MM.1S (cell line): ENCODE measurements around the gene PDE6D.

ENCODE experiments used
- DNase-seq: peaks from one replicate; pipeline ENCODE4 v3.0.0-alpha.2; 2015
- H2AFZ ChIP-seq: fragments of 300-600 bp; sonication (generic); 2 replicates; pipeline ENCODE4 v1.6.0; 2016; ENCODE audit warnings: antibody characterized with exemption, low read length
- H3F3A ChIP-seq: fragments of 300-600 bp; sonication (generic); 2 replicates; pipeline ENCODE4 v1.6.1; 2016; ENCODE audit warnings: mild to moderate bottlenecking, antibody characterized with exemption, low read length, moderate library complexity, mixed read lengths; ENCODE audit not compliant: insufficient read depth
- H3K27ac ChIP-seq: fragments of 300-600 bp; sonication (generic); 2 replicates; pipeline ENCODE4 v1.5.1; 2016; ENCODE audit warnings: mild to moderate bottlenecking, low read length
- H3K27me3 ChIP-seq: fragments of 300-600 bp; sonication (generic); replicated peaks from 2 replicates; pipeline ENCODE4 v1.6.0; 2016; ENCODE audit warnings: low read length; ENCODE audit not compliant: insufficient read depth
- H3K36me3 ChIP-seq: fragments of 300-600 bp; sonication (generic); replicated peaks from 2 replicates; pipeline ENCODE4 v1.6.1; 2016; ENCODE audit warnings: mild to moderate bottlenecking, low read length, mixed read lengths; ENCODE audit not compliant: insufficient read depth
- H3K4me1 ChIP-seq: fragments of 300-600 bp; sonication (generic); 2 replicates; pipeline ENCODE4 v1.6.1; 2016; ENCODE audit warnings: low read length, mixed read lengths
- H3K4me2 ChIP-seq: fragments of 300-600 bp; sonication (generic); 2 replicates; pipeline ENCODE4 v1.6.0; 2016; ENCODE audit warnings: low read depth, low read length
- H3K4me3 ChIP-seq: fragments of 300-600 bp; sonication (generic); 2 replicates; pipeline ENCODE4 v1.5.1; 2016; ENCODE audit warnings: low read length, mixed read lengths
- H3K79me2 ChIP-seq: fragments of 300-600 bp; sonication (generic); 2 replicates; pipeline ENCODE4 v1.6.1; 2016; ENCODE audit warnings: mixed run types, low read length, mixed read lengths
- H3K9ac ChIP-seq: fragments of 300-600 bp; sonication (generic); 2 replicates; pipeline ENCODE4 v1.6.1; 2016; ENCODE audit warnings: low read length, mixed read lengths
- H3K9me2 ChIP-seq: fragments of 300-600 bp; sonication (generic); replicated peaks from 2 replicates; pipeline ENCODE4 v1.6.1; 2016; ENCODE audit warnings: mild to moderate bottlenecking, low read length, mixed read lengths; ENCODE audit not compliant: insufficient read depth
- H3K9me3 ChIP-seq: fragments of 300-600 bp; sonication (generic); replicated peaks from 2 replicates; pipeline ENCODE4 v1.6.1; 2016; ENCODE audit warnings: mild to moderate bottlenecking, low read length, mixed read lengths; ENCODE audit not compliant: insufficient read depth
- H4K20me1 ChIP-seq: fragments of 300-600 bp; sonication (generic); 2 replicates; pipeline ENCODE4 v1.6.1; 2016; ENCODE audit warnings: mild to moderate bottlenecking, low read length, moderate library complexity, mixed read lengths; ENCODE audit not compliant: insufficient read depth
- EZH2 ChIP-seq: fragments of 300-600 bp; sonication (generic); optimal IDR thresholded peaks from 2 replicates; pipeline ENCODE3; 2017; ENCODE audit warnings: low read depth, mild to moderate bottlenecking, antibody characterized with exemption, low read length, mixed read lengths
- EZH2phosphoT487 ChIP-seq: fragments of 300-600 bp; sonication (generic); IDR thresholded peaks from 2 replicates; pipeline ENCODE4 v1.6.1; 2018; ENCODE audit warnings: antibody characterized with exemption, low read length
- TF ChIP-seq, protein P1 (sequence below): fragments of 300-600 bp; sonication (generic); IDR thresholded peaks from 2 replicates; pipeline ENCODE4 v1.5.1; 2016; ENCODE audit warnings: antibody characterized with exemption, low read length, mixed read lengths

PDE6D gene

GRCh38 chr2:231722721-231723307 is 58.3 kb downstream of the PDE6D start:
- Histone ChIP-seq H3K4me3 (no peak overlapping the region), H2AFZ (no peak overlapping the region), H3F3A (no peaks in the 10 kb centered on the region), H3K4me1 (no peaks in the 10 kb centered on the region), H3K9me2 (no peaks in the 10 kb centered on the region), H3K4me2 (no peak overlapping the region), H3K36me3 (no peaks in the 10 kb centered on the region), H3K9ac (no peak overlapping the region), H3K27ac (no peak overlapping the region), H3K79me2 (no peaks in the 10 kb centered on the region), H3K27me3 (no peaks in the 10 kb centered on the region), H3K9me3 (no peaks in the 10 kb centered on the region), H4K20me1 (no peaks in the 10 kb centered on the region)
- DNase-seq, result no peak
- TF ChIP-seq EZH2 (no peak), EZH2phosphoT487 (no peak)
- TF ChIP-seq, protein P1, sequence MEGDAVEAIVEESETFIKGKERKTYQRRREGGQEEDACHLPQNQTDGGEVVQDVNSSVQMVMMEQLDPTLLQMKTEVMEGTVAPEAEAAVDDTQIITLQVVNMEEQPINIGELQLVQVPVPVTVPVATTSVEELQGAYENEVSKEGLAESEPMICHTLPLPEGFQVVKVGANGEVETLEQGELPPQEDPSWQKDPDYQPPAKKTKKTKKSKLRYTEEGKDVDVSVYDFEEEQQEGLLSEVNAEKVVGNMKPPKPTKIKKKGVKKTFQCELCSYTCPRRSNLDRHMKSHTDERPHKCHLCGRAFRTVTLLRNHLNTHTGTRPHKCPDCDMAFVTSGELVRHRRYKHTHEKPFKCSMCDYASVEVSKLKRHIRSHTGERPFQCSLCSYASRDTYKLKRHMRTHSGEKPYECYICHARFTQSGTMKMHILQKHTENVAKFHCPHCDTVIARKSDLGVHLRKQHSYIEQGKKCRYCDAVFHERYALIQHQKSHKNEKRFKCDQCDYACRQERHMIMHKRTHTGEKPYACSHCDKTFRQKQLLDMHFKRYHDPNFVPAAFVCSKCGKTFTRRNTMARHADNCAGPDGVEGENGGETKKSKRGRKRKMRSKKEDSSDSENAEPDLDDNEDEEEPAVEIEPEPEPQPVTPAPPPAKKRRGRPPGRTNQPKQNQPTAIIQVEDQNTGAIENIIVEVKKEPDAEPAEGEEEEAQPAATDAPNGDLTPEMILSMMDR, result no peak

DNA sequence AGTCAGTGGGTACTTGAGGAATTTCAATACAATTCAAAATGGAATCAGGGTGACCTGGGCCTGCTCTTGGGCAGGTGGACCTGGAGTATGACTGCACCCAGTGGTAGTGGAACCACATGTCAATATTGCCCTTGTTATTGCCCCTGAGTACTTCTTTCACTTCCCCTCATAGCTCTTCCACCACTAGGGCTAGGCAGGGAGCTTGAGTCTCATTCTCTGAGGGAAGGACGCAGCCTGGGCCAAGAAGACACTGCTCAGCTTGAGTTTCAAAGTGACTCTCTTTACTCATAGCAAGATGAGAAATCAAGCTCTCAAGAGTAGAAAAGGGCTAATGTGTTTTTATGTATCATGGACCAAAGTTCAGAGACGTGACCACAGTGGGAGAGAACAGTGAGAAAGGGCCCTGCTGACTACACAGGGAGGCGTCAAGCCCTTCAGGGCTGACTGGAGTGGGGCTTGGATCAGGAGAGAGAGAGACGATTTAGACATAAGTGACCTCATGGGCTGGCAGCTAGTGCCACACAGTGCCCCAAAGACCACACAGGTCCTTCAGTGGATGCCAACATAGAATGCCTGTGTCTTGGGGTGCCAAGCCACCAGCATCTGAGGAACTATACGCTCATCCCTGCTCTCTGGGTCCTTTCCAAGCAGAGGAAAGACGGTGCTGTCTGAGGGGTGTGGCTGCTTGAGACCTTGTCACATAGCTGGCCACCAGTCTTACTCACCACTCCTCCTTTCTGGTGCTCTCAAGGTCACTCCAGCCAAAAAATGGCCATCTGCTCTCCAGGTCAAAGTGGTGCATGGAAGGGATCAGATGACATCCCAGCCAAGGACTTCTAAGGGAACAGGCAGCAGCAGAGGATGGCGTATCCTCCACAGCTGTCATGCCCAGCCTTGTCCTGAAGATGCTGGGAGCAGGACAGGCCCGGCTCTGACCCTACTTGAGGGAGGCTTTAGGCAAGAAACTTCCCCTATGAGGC is 59.8 kb downstream of the PDE6D start:
- TF ChIP-seq EZH2 (no peak), EZH2phosphoT487 (no peak)
- Histone ChIP-seq H3K27ac (no peak overlapping the region), H3K9me3 (no peaks in the 10 kb centered on the region), H3K4me1 (no peaks in the 10 kb centered on the region), H3K4me2 (no peak overlapping the region), H4K20me1 (no peaks in the 10 kb centered on the region), H3K9me2 (no peaks in the 10 kb centered on the region), H3K27me3 (no peaks in the 10 kb centered on the region), H3K36me3 (no peaks in the 10 kb centered on the region), H3K9ac (no peak overlapping the region), H3K4me3 (no peak overlapping the region), H3K79me2 (no peaks in the 10 kb centered on the region), H2AFZ (no peak overlapping the region), H3F3A (no peaks in the 10 kb centered on the region)
- DNase-seq, result no peak

DNA sequence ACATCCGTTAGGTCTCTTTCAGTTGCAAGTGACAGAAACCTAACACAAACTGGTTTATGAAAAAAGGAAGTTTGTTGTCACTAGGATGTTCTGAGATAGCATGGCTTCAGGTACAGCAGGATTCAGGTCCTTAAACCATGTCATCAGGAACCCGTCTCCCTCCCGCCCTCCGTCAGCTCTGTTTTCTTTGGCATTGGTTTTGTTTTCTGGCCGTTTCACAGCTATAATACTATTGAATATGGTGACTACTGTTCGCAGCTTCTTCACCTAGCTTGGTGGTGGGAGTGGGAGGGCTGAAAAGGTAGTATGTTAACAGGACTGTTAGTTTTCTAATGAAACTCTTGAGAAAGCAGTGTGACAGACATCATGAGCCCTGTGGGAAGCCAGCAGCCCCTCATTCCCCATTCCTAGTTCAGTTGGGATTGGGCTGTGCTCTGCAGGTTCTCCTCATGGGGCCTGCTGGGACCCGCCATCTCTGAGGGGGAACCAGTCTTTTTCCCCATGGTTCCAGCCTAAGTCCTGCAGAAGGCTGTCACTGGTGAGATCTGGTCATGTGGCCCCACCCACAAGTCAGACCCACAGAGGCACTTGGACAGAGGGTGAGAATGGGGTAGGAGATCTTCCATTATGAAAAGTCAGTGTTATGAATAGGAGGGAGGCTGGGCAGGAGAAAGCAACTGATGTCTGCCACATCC is 60.6 kb downstream of the PDE6D start:
- H3K4me3 ChIP-seq, result no peak overlapping the region

More for the DNA sequence above, 60.6 kb downstream of the PDE6D start:
- Histone ChIP-seq H3K9ac (no peak overlapping the region), H3K79me2 (no peaks in the 10 kb centered on the region), H3K36me3 (no peaks in the 10 kb centered on the region), H3K27me3 (no peaks in the 10 kb centered on the region), H3K4me2 (no peak overlapping the region), H3K9me3 (no peaks in the 10 kb centered on the region), H2AFZ (no peak overlapping the region), H3K9me2 (no peaks in the 10 kb centered on the region), H4K20me1 (no peaks in the 10 kb centered on the region), H3F3A (no peaks in the 10 kb centered on the region), H3K4me1 (no peaks in the 10 kb centered on the region), H3K27ac (no peak overlapping the region)
- no peak for DNase-seq
- TF ChIP-seq EZH2phosphoT487 (no peak), EZH2 (no peak)
- TF ChIP-seq, protein P1, result no peak
